Epithelial cell of esophagus (primary cell): Measurements from ENCODE around the gene NADK.

Source experiments
- DNase-seq: peaks from one replicate; pipeline ENCODE4 v3.0.0; 2010; ENCODE audit warnings: low read depth
- H3K4me3 ChIP-seq: 2 replicates; pipeline ENCODE4 v1.5.1; 2011; ENCODE audit warnings: mild to moderate bottlenecking, low read length, control low read depth
- CTCF ChIP-seq: IDR thresholded peaks from 2 replicates; pipeline ENCODE4 v1.5.1; 2011; ENCODE audit warnings: low read depth, mild to moderate bottlenecking, low read length, control low read depth, inconsistent platforms; ENCODE audit not compliant: insufficient read depth; ENCODE audit errors: missing control alignments

NADK gene

GRCh38 chr1:1786836-1787605 is 8.8 kb upstream of the NADK start:
- DNase-seq = no peak
- H3K4me3 ChIP-seq = no peak overlapping the region
- no peak for TF ChIP-seq CTCF

- no peak for DNase-seq
- H3K4me3 ChIP-seq = no peak overlapping the region
- no peak for TF ChIP-seq CTCF
Observed at GRCh38 chr1:1785666-1786065, 7.4 kb upstream of the NADK start.

- H3K4me3 ChIP-seq = no peak overlapping the region
- no peak for TF ChIP-seq CTCF
- DNase-seq = no peak
Observed at GRCh38 chr1:1784933-1785332, 6.7 kb upstream of the NADK start.

- H3K4me3 ChIP-seq = no peak overlapping the region
- DNase-seq = no peak
- no peak for TF ChIP-seq CTCF
Observed at GRCh38 chr1:1783320-1783719, 5.0 kb upstream of the NADK start.

- peak overlapping the region; percentile 5 for H3K4me3 ChIP-seq
- TF ChIP-seq CTCF = no peak
- peak; percentile 69 for DNase-seq
Observed at GRCh38 chr1:1782399-1783221, 4.3 kb upstream of the NADK start.

- DNase-seq = no peak
- no peak for TF ChIP-seq CTCF
- H3K4me3 ChIP-seq = no peak overlapping the region
Observed at GRCh38 chr1:1781526-1781903, 3.2 kb upstream of the NADK start.
